HFFc6 (cell line): ENCODE measurements around the gene FBXL13. TPM values are rescaled to one million over a fixed set of nuclear protein-coding genes. Genes with fewer than 3 reads are reported as not detected.

ENCODE experiments used
- DNase-seq: peaks from one replicate; pipeline ENCODE4 v3.0.0-alpha.2; 2018
- H3K27ac Mint-ChIP-seq: 2 replicates; pipeline ENCODE4 v1.8.0; 2020; ENCODE audit warnings: mild to moderate bottlenecking, mixed read lengths
- H3K27me3 Mint-ChIP-seq: 2 replicates; pipeline ENCODE4 v1.8.0; 2021; ENCODE audit warnings: mild to moderate bottlenecking, moderate library complexity, mixed read lengths; ENCODE audit not compliant: insufficient read depth
- H3K36me3 Mint-ChIP-seq: 2 replicates; pipeline ENCODE4 v1.8.0; 2021; ENCODE audit warnings: low read depth, mixed read lengths
- H3K4me1 Mint-ChIP-seq: 2 replicates; pipeline ENCODE4 v1.8.0; 2020; ENCODE audit warnings: low read depth, mixed read lengths
- H3K4me3 Mint-ChIP-seq: 2 replicates; pipeline ENCODE4 v1.8.0; 2020; ENCODE audit warnings: mild to moderate bottlenecking, moderate library complexity, mixed read lengths
- H3K9me3 Mint-ChIP-seq: 2 replicates; pipeline ENCODE4 v1.8.0; 2020; ENCODE audit warnings: mild to moderate bottlenecking, mixed read lengths
- total RNA-seq, 6 experiments: library from RNA; stranded (reverse); fragmentation: NEBNext Ultra II Directional; extraction: Animal tissue kit (Norgen Biotek cat#: 25700); gene quantifications; 2 replicates in 1 of 6; 3 replicates in 5 of 6; pipeline ENCODE4 v1.2.3, GENCODE V29; 2021
- TF ChIP-seq, protein P1 (sequence below): fragments of 200-600 bp; sonication (generic); IDR thresholded peaks from 2 replicates; pipeline ENCODE4 v1.5.0; 2021; ENCODE audit warnings: antibody characterized with exemption, mild to moderate bottlenecking

FBXL13 gene
- total RNA-seq, 6 experiments from 2014 or later = 0.43 to 0.74 (median 0.56) TPM

DNA sequence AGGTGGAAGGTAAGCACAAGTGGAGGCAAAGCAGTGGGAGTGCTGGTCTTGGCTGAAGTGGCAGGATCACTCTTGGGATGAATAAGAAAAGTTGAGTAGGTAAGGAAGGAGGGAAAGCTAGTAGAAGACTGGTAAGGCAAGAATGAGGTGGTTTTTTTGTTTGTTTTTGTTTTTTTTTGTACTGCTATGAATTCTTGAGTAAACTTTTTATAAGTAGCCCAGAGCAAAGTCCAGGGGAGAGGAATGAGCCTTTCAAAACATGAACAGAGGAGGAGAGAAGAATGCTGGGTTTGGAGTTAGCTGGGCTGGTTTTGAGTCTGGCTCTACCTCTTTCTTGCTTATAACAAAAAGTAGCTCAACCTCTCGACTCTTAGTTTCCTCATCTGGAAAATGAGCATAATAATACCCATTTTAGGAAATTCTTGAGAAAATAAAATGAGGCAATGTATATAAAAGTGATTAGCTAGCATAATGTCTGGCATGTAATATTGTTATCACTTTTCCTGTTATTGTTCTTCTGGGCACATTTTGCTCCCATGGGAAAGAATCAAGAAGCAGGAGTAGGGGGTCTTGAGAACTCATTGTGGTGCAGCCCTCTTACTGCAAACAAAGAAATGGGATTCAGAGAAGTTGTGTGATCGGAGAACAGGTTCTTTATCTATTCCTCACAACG, 185.9 kb downstream of the FBXL13 start:
- H3K9me3 Mint-ChIP-seq = no peaks in the 10 kb centered on the region
- no peaks in the 10 kb centered on the region; the same call in 1 of the 2 replicates for H3K27me3 Mint-ChIP-seq
- H3K4me1 Mint-ChIP-seq = peaks cover 55% of the 10 kb centered on the region
- TF ChIP-seq, protein P1, sequence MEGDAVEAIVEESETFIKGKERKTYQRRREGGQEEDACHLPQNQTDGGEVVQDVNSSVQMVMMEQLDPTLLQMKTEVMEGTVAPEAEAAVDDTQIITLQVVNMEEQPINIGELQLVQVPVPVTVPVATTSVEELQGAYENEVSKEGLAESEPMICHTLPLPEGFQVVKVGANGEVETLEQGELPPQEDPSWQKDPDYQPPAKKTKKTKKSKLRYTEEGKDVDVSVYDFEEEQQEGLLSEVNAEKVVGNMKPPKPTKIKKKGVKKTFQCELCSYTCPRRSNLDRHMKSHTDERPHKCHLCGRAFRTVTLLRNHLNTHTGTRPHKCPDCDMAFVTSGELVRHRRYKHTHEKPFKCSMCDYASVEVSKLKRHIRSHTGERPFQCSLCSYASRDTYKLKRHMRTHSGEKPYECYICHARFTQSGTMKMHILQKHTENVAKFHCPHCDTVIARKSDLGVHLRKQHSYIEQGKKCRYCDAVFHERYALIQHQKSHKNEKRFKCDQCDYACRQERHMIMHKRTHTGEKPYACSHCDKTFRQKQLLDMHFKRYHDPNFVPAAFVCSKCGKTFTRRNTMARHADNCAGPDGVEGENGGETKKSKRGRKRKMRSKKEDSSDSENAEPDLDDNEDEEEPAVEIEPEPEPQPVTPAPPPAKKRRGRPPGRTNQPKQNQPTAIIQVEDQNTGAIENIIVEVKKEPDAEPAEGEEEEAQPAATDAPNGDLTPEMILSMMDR = no peak
- H3K27ac Mint-ChIP-seq = peak overlapping the region; percentile 28; the same call in 1 of the 2 replicates
- no peaks in the 10 kb centered on the region; the same call in 1 of the 2 replicates for H3K36me3 Mint-ChIP-seq
- no peak overlapping the region for H3K4me3 Mint-ChIP-seq
- peak; percentile 18 for DNase-seq

DNA sequence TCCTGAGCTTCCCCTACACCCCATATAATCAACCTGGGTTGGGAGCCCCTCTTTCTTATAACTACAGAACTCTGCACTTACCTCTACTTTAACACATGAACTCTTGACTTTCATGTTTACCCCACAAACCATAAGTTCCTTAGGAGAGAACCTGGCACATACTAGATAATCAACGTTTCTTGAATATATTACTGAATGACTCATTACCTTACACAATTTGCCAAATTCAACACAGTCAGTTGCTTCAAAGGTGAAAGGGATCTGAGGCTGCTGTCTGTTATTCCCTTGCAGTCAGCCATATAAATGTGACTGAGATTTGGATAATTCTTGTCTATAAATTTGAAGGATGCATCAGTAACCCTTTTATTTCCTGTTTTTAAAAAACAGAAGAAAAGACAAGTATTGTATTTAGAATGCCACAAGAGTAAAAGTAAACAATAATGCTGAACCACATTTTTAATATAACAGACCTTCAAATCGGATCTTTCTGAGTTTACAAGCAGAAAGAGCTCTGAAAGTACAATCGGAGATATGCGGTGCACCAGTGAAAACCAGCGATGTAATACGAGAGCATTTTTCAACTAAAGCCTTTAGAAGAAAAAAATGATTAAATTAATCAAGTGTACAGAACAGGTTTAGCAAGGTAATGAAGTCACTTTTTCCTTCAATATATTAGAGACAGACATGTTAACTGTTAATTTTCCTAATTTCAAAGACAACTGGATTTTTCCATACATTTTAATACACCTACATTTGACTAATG, 191.3 kb downstream of the FBXL13 start:
- no peaks in the 10 kb centered on the region for H3K9me3 Mint-ChIP-seq
- peak; percentile 28 for DNase-seq
- H3K27me3 Mint-ChIP-seq = peaks cover 2% of the 10 kb centered on the region; the same call in 1 of the 2 replicates
- H3K36me3 Mint-ChIP-seq = no peaks in the 10 kb centered on the region; the same call in 1 of the 2 replicates
- H3K27ac Mint-ChIP-seq = no peak overlapping the region; the same call in 1 of the 2 replicates
- no peak overlapping the region for H3K4me3 Mint-ChIP-seq
- H3K4me1 Mint-ChIP-seq = peaks cover 28% of the 10 kb centered on the region
- TF ChIP-seq, protein P1 = no peak

DNA sequence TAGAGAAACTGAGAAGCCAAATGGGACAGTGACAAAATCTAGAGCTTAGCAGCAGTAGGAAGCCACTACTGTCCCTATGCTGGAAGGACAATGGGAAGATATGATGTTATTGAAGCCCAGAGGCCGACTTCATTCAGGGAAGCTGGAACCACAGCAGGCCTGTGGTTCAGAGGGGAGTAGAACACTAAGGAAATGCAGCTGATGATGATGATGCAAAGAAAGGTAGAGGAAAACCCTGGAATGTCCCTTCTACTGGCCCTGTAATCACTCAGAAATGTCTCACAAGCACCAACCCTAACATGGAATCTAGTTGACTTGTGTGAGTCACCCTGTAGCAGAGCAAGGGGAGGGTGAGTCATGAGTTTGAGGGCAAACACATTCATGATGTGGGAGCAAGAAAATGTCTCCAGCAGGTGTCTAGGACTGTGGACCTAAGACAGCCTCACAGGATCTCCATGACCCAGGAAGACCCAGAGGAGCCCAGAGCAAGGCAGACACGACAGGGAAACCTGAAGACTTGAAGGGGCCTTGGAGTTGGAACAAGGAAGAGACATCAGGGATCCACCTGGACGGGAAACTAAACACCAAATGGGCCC, 198.8 kb downstream of the FBXL13 start:
- TF ChIP-seq, protein P1 = peak; percentile 37; the same call in 1 of the 2 replicates
- H3K27ac Mint-ChIP-seq = peak overlapping the region; percentile 91
- H3K27me3 Mint-ChIP-seq = peaks cover 2% of the 10 kb centered on the region; the same call in 1 of the 2 replicates
- H3K9me3 Mint-ChIP-seq = no peaks in the 10 kb centered on the region
- H3K4me3 Mint-ChIP-seq = peak overlapping the region; percentile 49
- peaks cover 78% of the 10 kb centered on the region for H3K4me1 Mint-ChIP-seq
- peak; percentile 99 for DNase-seq
- peaks cover 4% of the 10 kb centered on the region; the same call in 1 of the 2 replicates for H3K36me3 Mint-ChIP-seq

DNA sequence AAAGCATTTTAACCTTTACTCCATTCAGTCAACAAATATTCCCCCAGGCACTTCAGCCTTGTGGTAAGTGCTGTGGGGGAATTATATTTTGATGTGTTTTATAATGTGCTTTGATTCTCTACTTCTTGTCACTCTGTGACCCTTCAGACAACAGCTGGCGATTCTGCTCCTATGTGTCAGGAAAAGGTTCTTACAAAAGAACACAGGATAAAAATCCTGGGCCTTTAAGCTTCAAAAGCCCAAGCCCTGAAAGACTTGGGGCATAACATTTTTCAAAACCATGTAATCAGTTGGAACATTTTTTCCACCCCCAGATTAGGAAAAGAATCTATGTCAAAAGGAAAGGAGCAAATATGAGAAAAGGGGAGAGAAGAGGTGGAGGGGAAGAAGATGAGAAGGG, 199.6 kb downstream of the FBXL13 start:
- Mint-ChIP-seq H3K4me3 (peak overlapping the region; percentile 30; the same call in 1 of the 2 replicates), H3K9me3 (no peaks in the 10 kb centered on the region), H3K27ac (peak overlapping the region; percentile 91), H3K27me3 (peaks cover 2% of the 10 kb centered on the region), H3K36me3 (peaks cover 4% of the 10 kb centered on the region; the same call in 1 of the 2 replicates), H3K4me1 (peaks cover 74% of the 10 kb centered on the region)
- TF ChIP-seq, protein P1 = no peak
- no peak for DNase-seq

DNA sequence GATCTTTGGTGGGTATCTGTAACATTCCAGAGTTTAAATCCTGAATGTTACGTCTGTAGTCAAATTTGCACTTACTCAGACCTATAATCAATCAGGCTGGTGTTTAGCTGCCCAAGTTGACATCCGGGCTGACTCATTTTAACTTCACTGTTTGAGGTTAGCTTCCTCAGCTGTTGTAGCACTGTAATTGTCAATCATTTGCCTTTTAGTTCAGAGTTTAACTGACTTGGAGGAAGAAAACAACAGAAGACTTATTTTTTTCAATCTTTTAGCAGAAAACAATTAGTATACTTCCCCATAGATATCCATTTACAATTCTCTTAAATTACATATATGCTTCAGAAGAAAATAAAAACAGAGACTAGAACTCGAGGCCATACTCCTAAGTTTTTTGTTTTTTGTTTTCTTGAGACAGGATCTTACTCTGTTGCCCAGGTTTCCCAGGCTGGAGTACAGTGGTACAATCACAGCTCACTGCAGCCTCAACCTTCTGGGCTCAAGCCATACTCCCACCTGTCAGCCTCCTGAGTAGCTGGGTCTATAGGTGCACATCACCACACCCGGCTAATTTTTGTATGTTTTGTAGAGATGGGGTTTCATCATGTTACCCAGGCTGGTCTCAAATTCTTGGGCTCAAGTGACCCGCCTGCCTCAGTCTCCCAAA, 200.3 kb downstream of the FBXL13 start:
- Mint-ChIP-seq H3K4me1 (peaks cover 74% of the 10 kb centered on the region), H3K4me3 (peak overlapping the region; percentile 30), H3K36me3 (peaks cover 4% of the 10 kb centered on the region; the same call in 1 of the 2 replicates), H3K27me3 (peaks cover 2% of the 10 kb centered on the region), H3K9me3 (no peaks in the 10 kb centered on the region), H3K27ac (peak overlapping the region; percentile 91)
- peak; percentile 72 for DNase-seq
- TF ChIP-seq, protein P1 = no peak
